NCI-H2107 treated with DMSO at 0.1 percent for 48 hours (cell line): ENCODE data around the gene CLASP1.
"Not testable (repeated sequence)": the region's sequence is repeated elsewhere in the genome, so short reads cannot be mapped to it uniquely, and the experiment has no call there.

Experiments
- DNase-seq: peaks from one replicate; lab custom pipeline; 2025; ENCODE audit not compliant: unreplicated experiment; lab: John Stamatoyannopoulos, UW

Gene CLASP1

DNA sequence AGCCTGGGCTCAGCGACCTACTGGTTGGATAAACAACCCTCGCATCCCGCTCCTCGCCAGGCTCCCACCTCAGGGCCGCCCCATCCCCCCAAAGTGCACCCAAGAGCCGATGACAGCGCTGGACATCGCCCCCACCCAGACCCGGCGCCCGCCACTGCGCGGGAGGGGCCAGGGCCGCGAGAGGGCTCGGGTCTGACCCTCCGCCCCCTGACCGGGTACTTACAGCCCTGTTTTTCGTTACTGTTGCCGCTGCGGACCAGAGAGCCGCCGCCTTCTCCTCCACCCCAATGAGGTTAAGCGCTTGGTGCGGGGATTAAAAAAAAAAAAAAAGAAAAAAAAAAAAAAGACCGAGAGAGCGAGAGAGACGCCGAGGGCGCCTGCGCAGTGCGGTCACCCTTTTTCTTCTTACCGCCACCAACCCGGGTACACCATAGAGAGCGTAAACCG, at the start of gene CLASP1:
Gene CLASP1 (minus strand): TSS at position 314 of the 447 bp plus-strand sequence. CDS start 43,567 bp downstream, outside the sequence.
- no peak for DNase-seq

GRCh38 chr2:121698318-121698930, 49.2 kb upstream of the CLASP1 start:
- no peak for DNase-seq

DNA sequence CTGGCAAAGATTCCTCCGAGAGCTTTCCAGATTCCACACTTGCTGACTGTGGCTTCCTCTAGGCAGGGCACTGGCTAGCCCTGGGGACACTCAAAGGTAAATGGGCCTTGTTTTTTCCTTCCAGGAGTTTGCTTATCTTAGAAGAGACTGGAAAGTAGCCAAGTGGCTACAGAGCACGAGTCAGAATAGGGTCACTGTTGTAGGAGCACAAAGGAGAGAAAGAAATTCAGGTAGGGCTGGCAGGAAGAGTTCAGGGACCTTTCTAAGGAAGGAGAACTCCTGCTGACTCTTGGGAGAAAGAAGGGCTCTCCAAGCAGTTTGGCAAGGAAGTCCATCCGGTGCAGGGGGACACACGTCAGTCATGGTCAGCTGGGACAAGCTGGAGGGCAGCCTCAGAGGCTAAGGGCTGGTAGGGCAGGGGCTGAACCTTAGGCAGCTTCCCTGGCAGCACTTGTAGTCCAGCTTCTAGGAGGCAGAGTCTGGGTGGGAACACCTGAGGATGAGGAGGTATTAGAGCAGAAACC, 47.9 kb upstream of the CLASP1 start:
- no peak for DNase-seq

DNA sequence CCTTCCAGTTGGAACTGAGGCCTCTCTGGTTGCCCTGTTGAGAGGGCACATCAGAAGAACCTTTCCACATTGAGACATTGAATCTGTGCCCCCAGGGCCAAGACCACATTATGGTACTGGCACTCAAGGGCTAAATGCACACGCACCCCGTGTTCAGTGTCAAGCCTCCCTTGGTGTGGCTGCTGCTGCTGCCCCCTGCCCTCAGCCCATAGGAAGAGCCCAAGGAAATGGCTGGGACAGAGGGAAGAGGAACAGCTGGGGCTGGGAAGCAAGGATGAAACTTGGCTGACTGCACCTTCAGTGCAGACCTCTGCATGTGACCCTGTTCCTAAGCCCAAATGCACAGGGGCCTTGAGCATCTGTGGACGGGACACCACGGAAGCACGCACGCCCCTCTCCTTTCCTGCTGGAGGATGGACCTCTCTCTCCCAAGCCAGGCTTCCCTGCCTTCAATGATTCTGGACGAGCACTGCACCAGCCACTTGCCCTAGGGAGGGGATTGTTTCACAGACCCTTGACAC, 47.2 kb upstream of the CLASP1 start:
- DNase-seq: no peak

GRCh38 chr2:121695171-121695451, 45.8 kb upstream of the CLASP1 start:
- no peak for DNase-seq

DNA sequence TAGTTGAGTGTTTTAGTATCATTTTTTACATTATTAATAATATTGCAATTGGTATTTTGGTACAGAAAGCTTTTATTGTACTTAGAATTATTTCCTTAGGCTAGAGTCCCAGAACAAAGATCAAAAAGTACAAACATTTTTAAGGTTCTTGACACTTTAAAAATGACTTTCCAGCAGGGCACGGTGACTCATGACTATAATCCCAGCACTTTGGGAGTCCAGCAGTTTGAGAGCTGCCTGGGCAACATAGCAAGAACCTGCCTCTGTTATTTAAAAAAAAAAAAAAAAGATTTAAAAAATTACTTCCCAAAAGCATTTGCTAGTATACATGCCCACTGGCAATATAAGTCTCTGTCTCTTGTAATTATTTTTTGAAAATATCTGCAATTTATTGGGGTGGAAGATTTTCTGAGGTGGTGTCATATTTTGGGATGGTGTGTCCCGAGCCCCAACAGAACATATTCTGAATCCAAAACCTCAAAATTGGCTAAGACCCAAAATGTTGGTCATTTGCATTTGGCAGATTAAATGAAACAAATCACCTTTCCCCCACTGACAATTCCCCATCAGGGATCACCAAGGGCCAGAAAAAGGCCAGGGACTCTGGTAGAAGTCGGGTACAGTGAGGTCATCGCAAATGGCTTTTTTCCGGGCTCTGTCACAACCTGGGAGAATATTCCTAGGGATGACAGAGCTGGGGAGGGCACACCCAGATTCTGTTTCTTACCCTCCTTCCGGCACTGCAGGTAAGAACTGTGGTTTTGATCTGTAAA, 45.3 kb upstream of the CLASP1 start:
- DNase-seq: no peak

- DNase-seq: not testable (repeated sequence)
Observed at GRCh38 chr2:121690572-121690971, 41.3 kb upstream of the CLASP1 start.

- DNase-seq: no peak
Observed at GRCh38 chr2:121690095-121690494, 40.8 kb upstream of the CLASP1 start.

GRCh38 chr2:121689356-121689755, 40.1 kb upstream of the CLASP1 start:
- no peak for DNase-seq

DNA sequence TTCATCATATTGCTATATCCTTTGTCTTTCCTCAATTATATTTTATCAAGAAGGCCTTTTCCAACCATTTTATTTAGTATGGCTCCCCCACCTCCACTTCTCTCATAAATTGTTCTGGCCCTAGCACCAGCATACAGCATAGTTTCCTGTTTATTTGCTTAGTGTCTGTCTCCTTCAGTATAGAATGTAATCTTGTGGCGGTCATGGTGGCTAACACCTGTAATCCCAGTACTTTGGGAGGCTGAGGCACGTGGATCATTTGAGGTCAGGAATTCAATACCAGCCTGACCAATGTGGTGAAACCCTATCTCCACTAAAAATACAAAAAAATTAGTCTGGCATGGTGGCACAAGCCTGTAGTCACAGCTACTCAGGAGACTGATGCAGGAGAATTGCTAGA, 39.6 kb upstream of the CLASP1 start:
- DNase-seq: no peak

DNA sequence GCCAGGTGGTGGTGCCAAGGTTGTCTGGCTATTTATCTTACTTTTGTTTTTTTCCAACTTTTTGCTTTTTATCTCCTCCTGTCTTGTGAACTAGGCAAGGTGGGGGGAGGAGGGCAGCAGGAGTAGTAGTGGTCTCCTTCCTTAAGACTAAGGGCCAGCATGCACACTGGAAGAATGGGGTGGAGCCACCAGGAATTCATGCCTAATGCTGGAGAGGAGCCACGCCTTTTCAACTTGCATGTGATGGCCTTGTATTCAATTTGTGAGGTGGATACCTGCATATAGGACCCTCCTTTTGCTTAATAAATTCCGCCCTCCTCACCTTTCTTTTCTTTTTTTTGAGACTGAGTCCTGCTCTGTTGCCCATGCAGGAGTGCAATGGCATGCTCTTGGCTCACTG, 37.6 kb upstream of the CLASP1 start:
- DNase-seq: no peak

- no peak for DNase-seq
Observed at GRCh38 chr2:121686218-121686617, 37.0 kb upstream of the CLASP1 start.

DNA sequence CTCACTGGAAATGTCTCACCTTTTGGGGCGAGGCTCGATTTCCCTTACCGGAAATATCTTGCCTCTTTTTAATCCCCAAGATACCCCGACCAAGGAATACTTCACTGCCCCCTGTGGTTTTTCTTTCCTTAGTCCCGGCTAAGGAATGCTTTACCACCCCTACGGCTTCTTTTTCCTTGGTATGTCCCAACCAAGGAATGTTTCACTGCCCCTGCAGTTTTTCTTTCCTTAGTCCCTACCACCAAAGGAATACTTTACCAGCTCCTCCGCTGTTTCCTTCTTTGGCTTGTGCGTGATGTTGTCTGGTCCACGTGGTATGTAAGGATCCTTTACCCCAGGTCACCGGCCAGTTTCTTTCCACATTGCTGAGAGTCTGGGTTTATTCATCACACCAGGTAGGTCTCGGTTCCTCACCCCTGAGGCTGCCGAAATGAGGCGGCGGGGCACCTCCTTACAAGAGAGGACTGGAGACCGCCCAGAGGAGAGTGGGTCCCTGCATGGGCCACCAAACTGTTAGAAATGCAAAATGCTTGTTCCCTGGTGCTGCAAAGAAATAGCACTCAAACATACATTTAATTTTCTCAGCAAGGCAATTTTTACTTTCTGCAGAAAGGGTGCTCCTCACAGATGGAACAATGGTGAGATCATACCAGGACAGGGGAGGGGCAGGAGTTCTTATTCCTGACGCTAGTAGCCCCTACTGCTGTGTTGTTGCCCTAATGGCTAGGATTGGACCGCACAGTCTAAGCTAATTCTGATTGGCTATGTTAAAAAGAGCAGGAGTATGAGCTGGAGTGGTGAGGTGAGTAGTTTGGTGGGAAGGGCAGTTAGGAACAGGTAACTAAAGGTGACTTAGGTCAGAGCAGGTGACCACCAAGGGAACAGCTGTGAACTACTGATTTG, 33.4 kb upstream of the CLASP1 start:
- no peak for DNase-seq

GRCh38 chr2:121677855-121678254, 28.6 kb upstream of the CLASP1 start:
- DNase-seq: no peak

DNA sequence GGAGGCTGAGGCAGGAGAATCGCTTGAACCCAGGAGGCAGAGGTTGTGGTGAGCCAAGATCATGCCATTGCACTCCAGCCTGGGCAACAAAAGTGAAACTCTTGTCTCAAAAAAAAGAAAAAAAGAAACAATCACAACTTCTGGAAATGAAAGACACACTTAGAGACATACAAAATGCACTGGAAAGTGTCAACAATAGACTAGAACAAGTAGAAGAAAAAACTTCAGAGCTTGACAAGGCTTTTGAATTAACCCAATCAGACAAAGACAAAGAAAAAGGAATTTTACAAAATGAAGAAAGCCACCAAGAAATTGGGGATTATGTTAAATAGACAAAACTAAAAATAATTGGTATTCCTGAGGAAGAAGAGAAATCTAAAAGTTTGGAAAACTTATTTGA, 22.4 kb upstream of the CLASP1 start:
- not testable (repeated sequence) for DNase-seq

- no peak for DNase-seq
Observed at GRCh38 chr2:121670181-121670580, 20.9 kb upstream of the CLASP1 start.

DNA sequence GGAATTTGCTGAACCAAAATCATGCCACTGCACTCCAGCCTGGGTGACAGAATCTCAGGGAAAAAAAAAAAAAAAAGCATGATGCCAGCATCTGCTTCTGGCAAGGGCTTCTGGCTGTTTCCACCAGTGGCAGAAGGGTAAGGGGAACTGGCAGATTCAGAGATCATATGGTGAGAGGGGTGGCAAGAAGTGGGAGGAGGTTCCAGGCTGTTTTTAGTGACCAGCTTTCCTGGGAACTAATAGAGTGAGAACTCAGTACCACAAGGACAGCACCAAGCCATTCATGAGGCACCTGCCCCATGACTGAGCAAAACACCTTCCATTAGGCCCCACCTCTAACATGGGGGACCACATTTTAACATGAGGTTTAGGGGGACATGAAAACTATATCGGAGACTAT, 18.4 kb upstream of the CLASP1 start:
- DNase-seq: no peak

GRCh38 chr2:121666042-121666441, 16.8 kb upstream of the CLASP1 start:
- no peak for DNase-seq

DNA sequence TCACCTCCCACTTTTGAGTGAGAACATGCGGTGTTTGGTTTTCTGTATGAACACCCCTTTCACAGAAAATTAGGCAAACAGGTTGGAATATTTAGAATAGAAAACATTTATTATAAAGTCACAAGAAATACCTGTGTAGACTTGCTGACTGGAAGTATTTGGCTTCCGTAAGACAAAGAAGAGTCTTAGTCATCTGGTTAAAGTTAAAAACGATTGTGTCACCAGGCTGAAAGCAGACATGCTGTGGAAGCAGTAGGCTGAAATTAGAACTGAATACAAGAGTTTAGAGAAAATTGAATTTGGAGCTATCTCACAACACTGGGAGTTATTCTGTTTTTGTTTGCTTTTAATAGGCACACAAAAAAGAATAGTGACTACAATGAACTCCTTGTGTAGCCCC, 16.2 kb upstream of the CLASP1 start:
- DNase-seq: no peak

DNA sequence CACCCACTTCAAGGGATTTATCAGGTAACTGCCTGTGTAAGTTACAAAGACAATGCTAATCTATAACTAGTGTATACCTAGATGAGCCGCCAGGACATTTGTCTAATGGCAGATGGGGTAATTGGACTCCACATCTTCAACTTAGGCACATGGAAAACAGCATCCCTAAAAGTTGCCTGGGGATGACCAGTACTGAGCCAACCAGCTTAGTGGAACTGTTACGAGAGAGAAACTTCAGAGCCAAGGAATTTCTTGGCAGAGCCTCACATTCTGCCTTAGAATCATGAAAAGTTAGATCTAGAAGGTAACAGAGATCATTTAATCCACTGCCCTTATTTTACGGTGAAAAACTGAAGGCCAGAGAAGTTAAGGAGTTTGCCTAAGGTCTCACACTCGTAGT, 15.5 kb upstream of the CLASP1 start:
- DNase-seq: no peak

- no peak for DNase-seq
Observed at GRCh38 chr2:121664086-121664485, 14.8 kb upstream of the CLASP1 start.
